Urothelium cell line (cell line): ENCODE results near the gene PLCB3.

Experiments used
- DNase-seq: peaks from one replicate; pipeline ENCODE4 v3.0.0; 2011; ENCODE audit warnings: low spot score, mixed read lengths
- FAIRE-seq: peaks from 2 replicates; lab custom pipeline; 2011; peaks lifted over from hg19 to GRCh38; lab: Jason Lieb, UNC

Gene PLCB3

GRCh38 chr11:64284962-64285884 lies 33.9 kb downstream of the PLCB3 start, which contains the start of gene GPR137:
GPR137 (plus strand) TSS chr11:64285848; CDS start chr11:64286525, 677 bp downstream.
- FAIRE-seq: peak; percentile 52
- DNase-seq: peak; percentile 85

- no peak for FAIRE-seq
Measured at GRCh38 chr11:64285885-64286800, 34.8 kb downstream of the PLCB3 start.

GRCh38 chr11:64286801-64287159 lies 35.5 kb downstream of the PLCB3 start:
- DNase-seq (no peak), FAIRE-seq (no peak)

More at GRCh38 chr11:64285885-64286800, 34.8 kb downstream of the PLCB3 start:
- DNase-seq: no peak

GRCh38 chr11:64287676-64288352 lies 36.5 kb downstream of the PLCB3 start:
- no peak for FAIRE-seq
- no peak for DNase-seq

GRCh38 chr11:64288353-64288750 lies 37.0 kb downstream of the PLCB3 start:
- no peak for FAIRE-seq
- DNase-seq: no peak

GRCh38 chr11:64289002-64289564 lies 37.8 kb downstream of the PLCB3 start:
- DNase-seq (no peak), FAIRE-seq (no peak)

- no peak for DNase-seq
- FAIRE-seq: no peak
Measured at GRCh38 chr11:64290352-64291261, 39.3 kb downstream of the PLCB3 start.

GRCh38 chr11:64291262-64291751 lies 40.0 kb downstream of the PLCB3 start, which contains the start of gene KCNK4:
KCNK4 (plus strand) TSS chr11:64291302; CDS start chr11:64293019, 1,717 bp downstream.
- DNase-seq (no peak), FAIRE-seq (no peak)

- FAIRE-seq (no peak), DNase-seq (no peak)
Measured at GRCh38 chr11:64291752-64292459, 40.6 kb downstream of the PLCB3 start.

GRCh38 chr11:64292460-64293254 lies 41.3 kb downstream of the PLCB3 start:
- FAIRE-seq (no peak), DNase-seq (no peak)

GRCh38 chr11:64294774-64295173 lies 43.4 kb downstream of the PLCB3 start:
- DNase-seq (no peak), FAIRE-seq (no peak)

- FAIRE-seq (no peak), DNase-seq (no peak)
Measured at GRCh38 chr11:64295760-64296159, 44.4 kb downstream of the PLCB3 start.

- DNase-seq (no peak), FAIRE-seq (no peak)
Measured at GRCh38 chr11:64296236-64296635, 44.9 kb downstream of the PLCB3 start.

- DNase-seq (no peak), FAIRE-seq (no peak)
Measured at GRCh38 chr11:64296830-64297698, 45.7 kb downstream of the PLCB3 start.

- FAIRE-seq (no peak), DNase-seq (no peak)
Measured at GRCh38 chr11:64297699-64298358, 46.5 kb downstream of the PLCB3 start.
